Subcutaneous adipose tissue (tissue), 4 donors: ENCODE data around the gene CYB5D1. TPM values are rescaled to one million over a fixed set of nuclear protein-coding genes. Genes with fewer than 3 reads are reported as not detected.

ENCODE experiments used
- CTCF ChIP-seq: fragments of 450-650 bp; IDR thresholded peaks from one replicate; pipeline ENCODE4 v1.5.1; 2016; ENCODE audit warnings: low read depth, mild to moderate bottlenecking, control low read depth, antibody characterized with exemption, moderate library complexity
- total RNA-seq, 4 donors: library from RNA; depleted of rRNA; stranded (reverse); fragments of >200 nt; gene quantifications; one replicate each; pipeline ENCODE4 v1.1.0, GENCODE V29; 2016

CYB5D1 gene
- total RNA-seq, 4 donors from 2014 or later: 4.1 to 7.7 (median 6.3) TPM

DNA sequence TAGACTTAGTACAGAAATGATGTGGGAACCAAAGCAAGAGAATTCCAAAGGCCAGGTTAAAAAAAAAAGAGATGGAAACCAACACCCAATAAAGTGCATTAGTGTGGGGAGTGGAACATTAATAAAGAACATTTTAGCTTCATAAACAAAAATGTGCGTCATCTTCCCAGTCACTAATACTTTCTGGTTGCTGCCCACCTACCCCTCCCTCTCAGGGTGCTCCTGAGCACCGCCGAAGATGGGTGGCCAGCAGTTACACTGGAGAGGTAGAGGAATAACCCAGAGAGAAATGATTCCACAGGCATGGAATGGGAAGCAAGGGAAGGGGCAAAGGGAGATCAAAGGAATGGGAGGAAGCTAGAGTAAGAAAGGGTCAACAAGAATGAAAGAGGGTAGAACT lies 24.8 kb downstream of the CYB5D1 start:
- TF ChIP-seq CTCF: no peak

GRCh38 chr17:7883781-7884386 lies 26.1 kb downstream of the CYB5D1 start:
- TF ChIP-seq CTCF: no peak

GRCh38 chr17:7884581-7885366 lies 27.0 kb downstream of the CYB5D1 start:
- TF ChIP-seq CTCF: no peak

DNA sequence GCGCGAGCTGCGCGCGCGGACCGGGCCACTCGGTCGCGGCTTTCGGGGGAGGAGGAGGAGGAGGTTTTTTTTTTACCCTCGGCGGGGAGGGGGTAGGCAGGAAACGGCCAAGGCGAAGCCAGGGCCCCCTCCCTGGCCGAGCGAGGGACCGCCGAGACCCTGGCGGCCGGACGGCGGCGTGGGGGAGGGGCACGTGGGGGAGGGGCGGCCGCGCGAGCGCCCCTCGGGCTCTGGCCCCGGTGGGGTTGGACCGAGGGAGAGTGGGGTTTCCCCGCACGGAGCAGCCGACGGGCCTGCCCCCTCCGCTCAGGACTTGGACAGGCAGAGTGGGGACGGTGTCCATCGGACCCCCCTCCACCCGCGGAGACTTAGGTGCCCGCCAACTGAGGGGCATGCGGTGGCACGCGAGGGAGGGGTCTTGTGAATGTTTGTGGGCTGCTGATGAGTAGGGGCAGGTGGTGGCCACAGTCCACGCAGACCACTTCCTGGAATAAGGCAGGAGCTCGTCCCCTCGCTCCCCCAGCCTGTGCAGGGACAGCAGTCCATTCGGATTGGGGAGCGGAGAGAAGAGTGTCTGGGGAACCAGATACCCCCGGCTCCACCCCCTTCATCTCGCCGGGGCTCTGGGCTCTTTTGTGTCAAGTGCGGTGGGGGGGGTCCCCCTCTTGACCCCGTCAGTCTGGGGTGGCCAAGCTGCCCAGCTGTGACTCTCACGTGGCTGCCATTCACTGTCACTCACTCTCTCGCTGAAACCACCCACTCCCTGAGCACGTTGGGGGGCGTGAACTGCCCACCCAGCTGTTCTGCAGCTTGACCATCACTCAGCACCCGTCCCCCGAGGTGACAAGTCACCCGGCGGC lies 27.8 kb downstream of the CYB5D1 start:
- TF ChIP-seq CTCF: no peak

DNA sequence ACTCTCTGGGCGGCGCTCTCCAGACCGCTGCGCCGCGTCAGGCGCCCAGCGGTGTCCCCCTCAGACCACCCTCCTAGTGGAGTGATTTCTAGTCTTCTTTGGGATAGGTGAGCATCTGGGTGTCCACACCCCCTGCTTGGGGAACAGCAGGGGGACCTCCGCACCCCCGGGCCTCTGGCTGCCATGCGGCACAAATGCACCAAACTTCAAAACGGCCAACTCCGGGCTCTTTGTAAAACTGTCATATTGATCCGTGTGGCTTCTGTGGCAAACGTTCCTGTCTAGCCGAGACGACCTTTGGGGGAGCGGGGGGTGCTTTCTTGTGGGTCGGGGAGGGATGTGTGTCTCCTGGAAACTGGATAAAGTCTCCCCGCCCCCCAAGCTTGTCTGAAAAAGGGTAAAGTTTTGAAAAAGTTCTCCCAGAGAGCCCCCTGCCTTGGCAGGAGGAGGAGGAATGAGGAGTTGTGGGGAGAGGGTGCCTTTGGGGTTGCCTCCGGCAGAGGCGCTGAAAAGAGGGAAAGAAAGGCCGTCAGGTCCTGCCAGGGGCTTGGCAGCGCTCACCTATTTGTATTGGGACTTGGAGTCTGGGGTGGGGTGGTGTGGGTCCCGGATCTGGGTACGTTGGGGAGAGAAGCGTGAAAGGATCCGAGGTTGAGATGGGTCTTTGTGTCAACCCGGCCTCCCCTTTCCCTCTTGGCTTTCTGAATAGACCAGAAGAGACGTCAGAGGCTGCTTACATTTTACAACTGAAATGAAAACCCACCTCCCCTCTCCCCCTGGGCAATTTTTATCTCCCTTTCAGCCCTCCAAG lies 28.6 kb downstream of the CYB5D1 start:
- no peak for TF ChIP-seq CTCF

GRCh38 chr17:7887038-7887481 lies 29.3 kb downstream of the CYB5D1 start:
- no peak for TF ChIP-seq CTCF
